GM18907 (cell line): ENCODE results near the gene CLEC6A.
"Not testable (repeated sequence)": the region's sequence is repeated elsewhere in the genome, so short reads cannot be mapped to it uniquely, and the experiment has no call there.

ENCODE experiments used
- ATAC-seq: cut with Tn5 transposase; IDR thresholded peaks from one replicate; pipeline ENCODE4 v1.9.1; 2021; ENCODE audit warnings: mild to moderate bottlenecking, moderate library complexity; ENCODE audit not compliant: unreplicated experiment

CLEC6A gene

GRCh38 chr12:8493084-8493483 lies 37.3 kb downstream of the CLEC6A start:
- peak; percentile 98 for ATAC-seq

GRCh38 chr12:8495671-8496070 lies 39.9 kb downstream of the CLEC6A start:
- ATAC-seq = not testable (repeated sequence)

- not testable (repeated sequence) for ATAC-seq
These were observed 40.3 kb downstream of the CLEC6A start for GRCh38 chr12:8496074-8496473.

- ATAC-seq = no peak
These were observed 43.9 kb downstream of the CLEC6A start for GRCh38 chr12:8499616-8500015.

- ATAC-seq = no peak
These were observed 46.0 kb downstream of the CLEC6A start for GRCh38 chr12:8501720-8502119.

GRCh38 chr12:8504351-8504750 lies 48.6 kb downstream of the CLEC6A start:
- ATAC-seq = no peak

GRCh38 chr12:8507596-8507995 lies 51.8 kb downstream of the CLEC6A start:
- no peak for ATAC-seq

- ATAC-seq = no peak
These were observed 52.5 kb downstream of the CLEC6A start for GRCh38 chr12:8508223-8508622.

GRCh38 chr12:8508910-8509841 lies 53.4 kb downstream of the CLEC6A start:
- no peak for ATAC-seq

GRCh38 chr12:8513256-8513655 lies 57.5 kb downstream of the CLEC6A start, which contains the start of gene CLEC4D:
TSS of gene CLEC4D (plus strand) at chr12:8513503. CDS start at chr12:8513733, 230 bp downstream.
- no peak for ATAC-seq

- no peak for ATAC-seq
These were observed 62.2 kb downstream of the CLEC6A start for GRCh38 chr12:8517971-8518370.

GRCh38 chr12:8519171-8519570 lies 63.4 kb downstream of the CLEC6A start:
- ATAC-seq = no peak

- no peak for ATAC-seq
These were observed 71.7 kb downstream of the CLEC6A start for GRCh38 chr12:8527250-8528130.
